Middle frontal gyrus (tissue), 1 donor: Measurements from ENCODE around the gene AHCYL2.
"Not testable (repeated sequence)": the region's sequence is repeated elsewhere in the genome, so short reads cannot be mapped to it uniquely, and the experiment has no call there.

Experiments
- DNase-seq: peaks from one replicate; pipeline ENCODE4 v3.0.0-alpha.2; 2015; ENCODE audit warnings: low spot score; ENCODE audit errors: extremely low spot score

Gene AHCYL2

GRCh38 chr7:129450295-129450694 is 225.5 kb downstream of the AHCYL2 start:
- no peak for DNase-seq

- DNase-seq: no peak
Observed at GRCh38 chr7:129452589-129453231, 227.9 kb downstream of the AHCYL2 start.

GRCh38 chr7:129453510-129454248 is 228.8 kb downstream of the AHCYL2 start:
- no peak for DNase-seq

DNA sequence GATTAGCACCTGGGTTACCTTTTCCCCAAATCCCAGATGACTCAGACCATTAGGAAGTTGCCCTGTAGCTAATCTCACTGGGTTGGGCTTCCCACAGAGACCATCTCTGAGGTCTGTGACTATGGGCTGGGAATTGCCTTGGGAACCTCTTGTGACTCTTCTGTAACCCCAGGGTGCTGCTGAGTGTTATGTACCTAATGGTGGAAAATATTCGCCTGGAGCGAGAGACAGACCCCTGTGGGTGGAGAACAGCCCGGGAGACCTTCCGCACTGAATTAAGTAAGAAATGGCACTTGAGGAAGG is 229.4 kb downstream of the AHCYL2 start:
- DNase-seq: no peak

GRCh38 chr7:129456421-129456820 is 231.6 kb downstream of the AHCYL2 start:
- DNase-seq: no peak

- no peak for DNase-seq
Observed at GRCh38 chr7:129457101-129457500, 232.3 kb downstream of the AHCYL2 start.

- DNase-seq: no peak
Observed at GRCh38 chr7:129458171-129458570, 233.3 kb downstream of the AHCYL2 start.

DNA sequence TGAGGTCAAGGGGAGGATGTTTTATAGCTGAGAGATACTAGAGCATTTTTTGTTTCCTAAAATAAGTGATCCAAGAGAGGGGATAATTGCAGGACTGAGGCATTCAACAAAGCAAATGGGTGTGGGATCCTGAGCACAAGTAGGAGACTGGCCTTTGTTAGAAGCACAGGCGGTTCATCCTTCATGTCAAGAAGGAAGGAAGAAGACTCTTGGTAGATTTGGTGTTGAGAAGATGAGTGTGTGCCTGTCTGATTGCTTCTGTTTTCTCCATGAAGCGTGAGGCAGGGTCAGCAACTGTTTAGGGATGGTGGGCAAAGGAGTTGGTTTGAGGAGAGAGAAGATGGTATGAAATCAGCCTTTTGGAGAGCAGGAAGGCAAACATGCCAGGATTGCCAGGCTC is 237.0 kb downstream of the AHCYL2 start:
- DNase-seq: no peak

DNA sequence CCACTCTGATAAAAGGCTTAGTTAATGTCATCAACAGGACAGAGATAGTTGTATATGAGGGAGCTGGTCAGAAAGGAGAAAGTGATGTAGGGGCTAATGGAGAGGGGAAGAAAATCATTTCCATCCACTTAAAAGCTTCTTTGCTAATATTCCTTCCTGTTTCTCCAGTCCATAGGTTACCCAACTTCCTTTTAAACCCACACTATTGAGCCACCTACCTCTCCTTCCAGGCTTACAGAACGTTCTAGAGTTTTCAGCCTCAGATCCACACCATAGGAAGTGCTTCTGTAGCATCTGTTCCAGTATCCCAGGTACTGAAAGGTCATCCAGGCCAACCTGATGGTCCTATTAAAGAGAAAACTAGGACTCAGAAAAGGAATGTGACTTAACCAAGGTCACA is 237.6 kb downstream of the AHCYL2 start:
- no peak for DNase-seq

- DNase-seq: no peak
Observed at GRCh38 chr7:129464194-129464593, 239.4 kb downstream of the AHCYL2 start.

GRCh38 chr7:129465080-129465479 is 240.2 kb downstream of the AHCYL2 start:
- no peak for DNase-seq

GRCh38 chr7:129466796-129467195 is 242.0 kb downstream of the AHCYL2 start:
- DNase-seq: no peak

DNA sequence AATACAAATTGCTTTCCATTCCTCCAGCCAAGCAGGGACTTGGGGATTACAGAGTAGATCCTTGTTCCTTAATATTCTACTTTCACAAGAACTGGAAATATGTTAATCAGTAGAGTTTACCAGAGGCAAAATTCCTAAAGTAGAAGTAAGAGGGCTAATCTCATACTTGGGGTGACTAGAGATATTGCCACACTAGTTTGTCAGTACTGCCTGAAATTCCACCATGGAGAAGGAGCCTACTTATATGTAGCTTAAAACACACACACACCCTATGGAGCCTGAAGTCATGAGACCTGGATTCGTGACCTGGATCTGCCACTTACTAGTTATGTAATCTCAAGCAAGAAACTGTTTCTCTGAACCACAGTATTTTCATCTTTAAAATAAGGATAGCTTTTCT is 243.3 kb downstream of the AHCYL2 start:
- DNase-seq: no peak

- DNase-seq: no peak
Observed at GRCh38 chr7:129468547-129468946, 243.7 kb downstream of the AHCYL2 start.

DNA sequence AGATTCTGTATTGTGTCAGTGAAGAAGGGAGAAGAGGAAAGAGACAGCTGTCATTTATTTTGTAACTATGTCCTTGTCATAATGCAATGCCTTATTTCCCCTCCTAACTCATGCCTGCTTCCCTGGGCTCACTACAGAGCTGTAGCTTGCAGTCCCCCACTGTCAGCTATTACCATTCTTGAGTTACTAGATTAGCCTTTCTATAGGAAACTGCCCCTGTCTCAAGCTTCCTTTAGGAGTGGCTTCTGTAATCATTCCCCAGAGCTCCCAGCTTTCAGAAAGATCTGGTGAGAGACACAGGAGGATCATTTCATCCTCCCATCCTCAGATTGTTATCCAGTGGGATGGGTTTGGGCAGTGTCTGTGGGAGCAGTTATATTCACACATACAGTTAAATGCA is 245.1 kb downstream of the AHCYL2 start:
- DNase-seq: no peak

GRCh38 chr7:129470411-129470810 is 245.6 kb downstream of the AHCYL2 start:
- DNase-seq: no peak

- no peak for DNase-seq
Observed at GRCh38 chr7:129471402-129471827, 246.6 kb downstream of the AHCYL2 start.

DNA sequence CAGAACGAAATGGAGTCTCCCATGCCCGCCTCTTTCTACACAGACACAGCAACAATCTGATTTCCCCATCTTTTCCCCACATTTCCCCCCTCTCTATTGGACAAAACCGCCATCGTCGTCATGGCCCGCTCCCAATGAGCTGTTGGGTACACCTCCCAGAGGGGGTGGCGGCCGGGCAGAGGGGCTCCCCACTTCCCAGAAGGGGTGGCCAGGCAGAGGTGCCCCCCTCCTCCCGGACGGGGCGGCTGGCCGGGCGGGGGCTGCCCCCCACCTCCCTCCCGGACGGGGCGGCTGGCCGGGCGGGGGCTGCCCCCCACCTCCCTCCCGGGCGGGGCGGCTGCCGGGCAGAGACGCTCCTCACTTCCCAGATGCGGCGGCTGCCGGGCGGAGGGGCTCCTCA is 251.1 kb downstream of the AHCYL2 start:
- not testable (repeated sequence) for DNase-seq

DNA sequence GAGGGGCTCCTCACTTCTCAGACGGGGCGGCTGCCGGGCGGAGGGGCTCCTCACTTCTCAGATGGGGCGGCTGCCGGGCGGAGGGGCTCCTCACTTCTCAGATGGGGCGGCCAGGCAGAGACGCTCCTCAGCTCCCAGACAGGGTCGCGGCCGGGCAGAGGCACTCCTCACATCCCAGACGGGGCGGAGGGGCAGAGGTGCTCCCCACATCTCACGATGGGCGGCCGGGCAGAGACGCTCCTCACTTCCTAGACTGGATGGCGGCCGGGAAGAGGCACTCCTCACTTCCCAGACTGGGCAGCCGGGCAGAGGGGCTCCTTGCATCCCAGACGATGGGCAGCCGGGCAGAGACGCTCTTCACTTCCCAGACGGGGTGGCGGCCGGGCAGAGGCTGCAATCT is 251.6 kb downstream of the AHCYL2 start:
- DNase-seq: not testable (repeated sequence)
